Putamen (tissue), 1 donor: ENCODE data around the gene MIPOL1.
"Not testable (repeated sequence)": the region's sequence is repeated elsewhere in the genome, so short reads cannot be mapped to it uniquely, and the experiment has no call there.

Source experiments
- DNase-seq: peaks from one replicate; pipeline ENCODE4 v3.0.0-alpha.2; 2016; ENCODE audit warnings: low spot score

MIPOL1 gene

DNA sequence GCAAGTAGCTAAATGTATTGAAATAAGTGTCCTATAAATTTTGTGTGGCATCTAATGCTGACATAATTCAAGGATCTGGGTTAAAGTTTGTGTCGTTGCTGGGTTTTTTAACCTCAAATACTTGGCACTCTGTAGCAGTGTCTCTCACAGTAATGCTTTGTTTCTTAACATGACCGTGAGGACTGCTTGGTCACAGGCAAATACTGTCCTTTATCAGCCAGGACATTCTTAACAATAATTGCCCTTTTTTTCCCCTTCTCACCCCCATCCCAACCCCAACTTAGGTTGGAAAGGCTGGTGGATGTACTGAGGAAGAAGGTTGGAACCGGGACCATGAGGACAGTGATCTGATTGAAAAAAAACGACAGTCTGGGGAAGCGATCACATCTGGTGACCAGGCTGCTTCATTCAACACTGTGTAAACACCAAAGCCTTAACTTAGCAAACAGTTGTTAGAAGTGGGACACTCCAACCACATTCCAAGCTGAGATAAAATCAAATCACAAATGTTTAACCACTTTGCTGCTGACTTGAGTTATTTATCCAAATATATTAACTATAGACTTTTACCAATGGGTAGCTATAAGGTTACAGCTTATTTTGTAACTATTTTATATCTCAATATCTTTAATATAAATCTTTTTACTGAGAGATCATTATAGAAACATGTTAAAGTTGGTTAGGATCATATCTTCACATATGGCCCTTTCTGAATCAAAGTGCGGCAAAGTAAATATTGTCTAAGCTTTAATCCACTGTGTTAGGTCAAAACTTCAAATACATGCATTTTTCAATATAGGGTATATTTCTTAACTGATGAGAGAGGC, 349.1 kb downstream of the MIPOL1 start:
- DNase-seq: no peak

DNA sequence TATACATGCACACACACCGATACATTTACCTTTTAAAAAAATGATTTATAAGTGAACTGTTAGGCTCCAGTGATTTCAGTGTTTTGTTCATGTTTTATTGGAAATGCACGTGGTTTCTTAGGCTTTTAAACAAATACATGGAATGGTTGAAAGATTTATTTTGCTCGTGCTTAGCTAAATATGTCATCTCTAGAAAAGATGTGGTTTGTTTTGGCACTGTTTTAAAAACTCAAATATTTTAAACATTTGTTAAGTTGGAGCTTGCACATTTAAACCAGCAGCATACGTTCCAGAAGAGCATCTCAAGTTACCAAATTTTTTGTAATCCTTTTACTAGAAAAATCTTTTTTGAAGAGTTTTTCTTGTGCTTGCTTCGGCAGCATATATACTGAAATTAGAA, 352.8 kb downstream of the MIPOL1 start:
- no peak for DNase-seq

DNA sequence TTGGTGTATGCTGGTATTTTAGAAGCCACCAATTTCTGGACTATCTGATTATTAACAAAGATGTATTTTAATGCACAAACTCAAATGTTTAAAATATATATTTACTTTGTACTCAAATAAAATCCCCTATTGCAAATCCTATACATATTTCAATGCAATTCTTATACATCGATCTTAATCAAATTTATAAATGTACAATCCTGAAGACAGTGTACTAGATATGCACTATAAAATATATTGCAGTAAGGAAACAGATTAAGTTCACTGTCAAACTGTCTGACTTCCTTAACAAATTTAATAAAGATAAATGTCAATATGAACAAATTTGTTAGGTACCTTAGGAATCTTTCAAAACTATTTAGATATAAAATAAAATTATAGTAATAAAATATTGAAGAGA, 353.4 kb downstream of the MIPOL1 start:
- DNase-seq: no peak

DNA sequence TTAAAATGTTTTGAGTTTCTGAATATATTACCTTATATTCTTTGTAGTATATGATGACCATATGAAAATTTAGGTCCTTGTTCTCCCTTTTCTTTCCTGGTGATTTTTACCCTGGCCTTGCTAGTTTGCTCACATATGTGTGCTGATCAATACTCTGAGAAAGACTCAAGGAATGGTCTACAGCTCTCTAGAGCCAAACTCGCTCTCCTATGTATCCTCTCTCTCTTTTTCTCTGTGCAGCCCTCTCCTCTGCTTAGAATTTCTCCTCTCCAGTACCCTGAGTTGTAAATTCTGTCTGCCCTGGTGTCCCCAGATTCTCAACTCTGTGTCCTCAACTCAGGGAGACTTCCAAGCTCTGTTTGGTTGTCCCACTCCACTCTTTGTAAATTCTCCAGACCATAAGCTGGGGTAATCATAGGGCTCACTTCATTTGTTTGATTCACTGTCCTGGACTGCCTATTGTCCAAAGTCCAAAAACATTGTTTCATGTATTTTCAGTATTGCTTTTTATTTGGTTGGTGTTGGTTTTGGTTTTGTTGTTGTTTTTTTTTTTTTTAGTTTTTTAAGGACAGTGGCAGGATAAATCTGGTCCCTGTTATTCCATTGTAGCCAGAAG, 356.3 kb downstream of the MIPOL1 start:
- no peak for DNase-seq

DNA sequence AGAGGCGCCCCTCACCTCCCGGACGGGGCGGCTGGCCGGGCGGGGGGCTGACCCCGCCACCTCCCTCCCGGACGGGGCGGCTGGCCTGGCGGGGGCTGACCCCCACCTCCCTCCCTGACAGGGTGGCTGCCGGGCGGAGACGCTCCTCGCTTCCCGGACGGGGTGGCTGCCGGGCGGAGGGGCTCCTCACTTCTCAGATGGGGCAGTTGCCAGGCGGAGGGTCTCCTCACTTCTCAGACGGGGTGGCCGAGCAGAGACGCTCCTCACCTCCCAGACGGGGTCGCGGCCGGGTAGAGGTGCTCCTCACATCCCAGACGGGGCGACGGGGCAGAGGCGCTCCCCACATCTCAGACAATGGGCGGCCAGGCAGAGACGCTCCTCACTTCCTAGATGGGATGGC, 357.9 kb downstream of the MIPOL1 start:
- not testable (repeated sequence) for DNase-seq

DNA sequence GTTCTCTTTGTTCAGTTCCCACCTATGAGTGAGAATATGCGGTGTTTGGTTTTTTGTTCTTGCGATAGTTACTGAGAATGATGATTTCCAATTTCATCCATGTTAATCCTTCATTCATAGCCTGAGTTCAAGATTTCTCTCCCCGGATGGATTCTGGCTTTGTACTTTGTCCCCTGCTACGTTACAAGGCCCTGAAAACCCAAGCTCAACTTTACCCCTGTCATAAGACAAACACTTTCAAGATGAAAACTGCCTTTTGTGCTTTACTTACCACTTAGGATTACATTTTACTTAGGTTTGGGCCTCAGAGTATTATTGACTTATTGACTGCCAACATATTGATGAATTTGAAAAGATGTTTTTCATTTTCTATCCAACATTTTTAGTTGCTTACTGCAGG, 361.0 kb downstream of the MIPOL1 start:
- no peak for DNase-seq

DNA sequence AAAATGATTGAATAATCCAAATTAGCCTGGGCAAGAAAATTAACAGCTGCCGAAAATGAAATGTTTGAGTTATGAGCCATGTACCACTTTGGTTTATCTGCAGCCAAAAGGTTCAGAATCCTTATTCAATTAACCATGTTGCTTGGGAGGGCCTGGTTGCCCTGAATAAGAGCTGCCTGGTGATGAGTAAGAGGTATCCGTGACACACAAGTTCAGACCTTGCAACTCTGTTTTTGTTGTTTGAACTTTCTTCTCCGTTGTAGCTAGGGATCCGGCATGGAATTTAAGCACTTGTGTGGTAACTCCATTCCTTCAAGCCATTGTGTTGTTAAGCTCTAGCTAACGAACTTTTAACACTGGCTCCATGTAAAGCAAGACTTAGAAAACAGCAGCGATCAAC, 361.6 kb downstream of the MIPOL1 start:
- DNase-seq: no peak

DNA sequence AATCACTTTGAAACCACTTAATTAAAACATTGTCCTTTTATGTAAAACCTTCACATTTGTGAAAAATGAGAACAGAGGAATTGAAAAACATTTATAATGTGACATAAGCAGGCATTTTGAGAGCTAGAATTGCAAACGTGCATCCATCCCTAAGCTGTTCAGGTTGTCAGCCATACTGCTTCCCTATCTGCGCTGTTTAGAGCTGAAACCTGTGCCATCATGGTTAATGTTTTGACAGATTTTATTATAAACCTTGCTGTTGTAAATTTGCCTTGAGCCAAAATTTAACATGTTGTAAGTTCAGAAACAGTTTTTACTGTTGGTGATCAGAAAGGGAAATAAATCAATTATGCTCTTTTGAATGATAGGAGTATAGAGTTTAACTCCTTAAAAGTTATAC, 365.5 kb downstream of the MIPOL1 start:
- no peak for DNase-seq

DNA sequence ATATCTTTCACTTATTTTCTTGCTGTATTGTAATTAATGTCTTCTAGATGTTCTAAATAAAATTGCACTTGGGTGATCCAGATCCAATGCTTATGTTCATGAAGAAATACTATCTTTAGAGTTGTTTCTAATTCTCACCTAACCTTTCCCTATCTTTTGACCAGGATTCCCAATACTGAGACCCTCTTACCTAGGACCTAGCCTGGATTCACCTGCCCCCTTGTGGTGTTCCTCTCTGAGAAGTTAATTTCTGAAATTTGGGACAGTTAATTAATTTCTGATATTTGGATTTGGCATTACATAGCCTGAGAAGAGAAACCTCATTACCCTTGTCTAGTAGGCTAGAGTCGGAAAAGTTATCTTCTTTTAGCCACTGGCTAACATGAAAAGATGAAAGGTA, 367.8 kb downstream of the MIPOL1 start:
- no peak for DNase-seq

DNA sequence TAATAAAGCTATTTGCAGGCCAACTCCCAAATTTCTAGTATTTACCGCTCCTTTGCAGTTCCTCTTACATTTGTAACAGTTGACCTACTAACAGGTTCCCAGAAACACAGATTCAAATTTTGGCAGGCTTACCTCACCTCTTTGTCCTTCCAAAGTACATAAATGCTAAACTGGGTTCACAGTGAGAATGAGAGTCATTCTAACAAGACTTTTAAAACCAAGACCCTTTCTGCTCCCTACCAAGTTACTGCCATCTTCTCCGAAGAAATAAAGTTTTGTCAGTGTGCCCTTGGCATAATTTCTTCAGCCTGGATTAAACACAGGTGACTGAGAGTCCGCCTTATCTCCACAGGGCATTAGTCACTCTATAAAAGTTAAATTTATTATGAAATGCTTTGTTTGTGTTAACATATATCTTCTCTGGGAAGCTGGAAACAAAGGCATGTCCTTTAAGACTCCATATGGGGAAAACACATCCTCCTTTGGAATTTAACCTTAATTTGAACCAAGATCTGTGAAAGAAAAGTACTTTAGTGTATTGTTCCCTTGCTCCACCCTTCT, 369.2 kb downstream of the MIPOL1 start:
- no peak for DNase-seq

DNA sequence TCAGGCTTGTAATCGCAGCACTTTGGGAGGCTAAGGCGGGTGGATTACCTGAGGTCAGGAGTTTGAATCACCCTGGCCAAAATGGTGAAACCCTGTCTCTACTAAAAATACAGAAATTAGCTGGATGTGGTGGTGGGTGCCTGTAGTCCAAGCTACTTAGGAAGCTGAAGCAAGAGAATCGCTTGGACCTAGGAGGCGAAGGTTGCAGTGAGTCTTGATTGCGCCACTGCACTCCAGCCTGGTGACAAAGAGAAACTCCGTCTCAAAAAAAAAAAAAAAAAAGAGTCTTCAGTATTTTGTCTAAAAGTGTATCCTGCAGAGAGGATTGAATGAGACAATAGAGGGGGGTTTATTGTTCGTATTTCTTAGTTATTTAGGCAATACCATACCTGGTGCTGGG, 372.0 kb downstream of the MIPOL1 start:
- no peak for DNase-seq

DNA sequence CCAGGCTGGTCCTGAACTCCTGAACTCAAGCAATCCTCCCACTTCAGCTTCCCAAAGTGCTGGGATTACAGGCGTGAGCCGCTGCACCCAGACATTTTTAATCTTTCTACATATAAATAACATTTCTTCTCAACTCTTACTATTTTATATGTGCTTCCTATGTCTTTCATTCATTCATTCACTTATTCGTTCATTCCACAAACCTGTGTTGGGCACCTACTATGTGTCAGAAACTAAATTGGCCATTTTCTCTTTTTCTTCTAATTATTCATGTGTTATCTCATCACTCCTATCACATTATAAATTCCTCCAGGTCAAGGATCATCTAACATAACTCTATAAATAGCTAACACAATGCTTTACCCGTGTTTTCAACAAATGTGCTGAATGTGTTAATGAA, 373.7 kb downstream of the MIPOL1 start:
- no peak for DNase-seq

DNA sequence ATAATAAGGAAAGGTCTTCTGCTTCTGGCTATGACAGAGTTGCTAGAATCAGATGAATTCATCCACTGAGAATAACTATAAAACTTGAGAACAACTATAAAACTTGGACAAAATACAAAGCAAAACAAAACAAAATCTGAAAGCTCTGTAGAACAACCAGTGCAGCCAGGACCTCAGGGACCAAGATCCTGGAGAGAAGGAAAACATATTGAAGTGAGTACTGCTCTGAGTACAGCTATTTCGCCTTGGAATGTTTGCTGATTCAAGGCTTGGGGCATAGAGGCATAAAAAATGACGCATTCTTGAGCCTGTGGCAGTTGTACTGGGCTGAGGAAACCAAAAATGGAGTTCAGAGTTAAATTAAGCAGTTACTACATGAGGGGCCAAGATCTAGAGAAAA, 375.6 kb downstream of the MIPOL1 start:
- DNase-seq: no peak

DNA sequence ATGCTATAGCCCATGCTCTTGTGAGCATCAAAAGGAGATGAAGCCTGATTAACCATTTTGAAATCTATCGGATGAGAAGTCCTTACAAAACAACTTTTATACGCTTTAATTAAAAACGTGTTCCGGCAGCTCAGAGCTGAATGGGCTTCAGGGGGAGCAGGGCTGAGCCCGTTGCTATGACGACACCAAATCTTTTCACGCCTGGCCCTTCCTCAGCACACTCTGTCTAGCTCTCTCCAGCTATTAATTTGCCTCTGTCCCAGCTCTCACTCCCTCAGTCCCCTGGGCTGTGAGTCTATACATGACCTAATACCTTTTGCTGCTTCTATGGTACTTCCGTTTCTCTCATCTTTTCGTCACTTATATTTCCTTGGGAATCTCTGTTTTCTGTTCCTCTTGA, 381.5 kb downstream of the MIPOL1 start:
- DNase-seq: no peak

DNA sequence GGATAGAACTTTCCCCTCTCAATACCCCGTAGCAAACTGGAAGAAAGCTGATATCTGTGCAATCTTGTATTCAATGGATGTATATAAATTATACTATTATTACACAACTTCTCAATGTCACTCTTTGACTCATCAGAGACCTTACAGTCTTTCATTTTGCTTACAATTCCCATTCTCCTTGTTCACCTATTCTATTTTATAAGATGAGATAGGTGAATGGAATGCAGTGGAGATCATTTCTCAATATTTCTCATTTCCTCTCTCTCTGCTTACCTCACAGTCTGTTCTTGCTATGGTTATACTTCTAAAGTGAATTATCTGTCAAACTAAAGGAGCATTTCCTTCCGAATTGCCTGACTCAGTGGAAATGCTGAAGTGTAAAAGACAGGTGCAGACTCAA, 382.4 kb downstream of the MIPOL1 start:
- DNase-seq: no peak

DNA sequence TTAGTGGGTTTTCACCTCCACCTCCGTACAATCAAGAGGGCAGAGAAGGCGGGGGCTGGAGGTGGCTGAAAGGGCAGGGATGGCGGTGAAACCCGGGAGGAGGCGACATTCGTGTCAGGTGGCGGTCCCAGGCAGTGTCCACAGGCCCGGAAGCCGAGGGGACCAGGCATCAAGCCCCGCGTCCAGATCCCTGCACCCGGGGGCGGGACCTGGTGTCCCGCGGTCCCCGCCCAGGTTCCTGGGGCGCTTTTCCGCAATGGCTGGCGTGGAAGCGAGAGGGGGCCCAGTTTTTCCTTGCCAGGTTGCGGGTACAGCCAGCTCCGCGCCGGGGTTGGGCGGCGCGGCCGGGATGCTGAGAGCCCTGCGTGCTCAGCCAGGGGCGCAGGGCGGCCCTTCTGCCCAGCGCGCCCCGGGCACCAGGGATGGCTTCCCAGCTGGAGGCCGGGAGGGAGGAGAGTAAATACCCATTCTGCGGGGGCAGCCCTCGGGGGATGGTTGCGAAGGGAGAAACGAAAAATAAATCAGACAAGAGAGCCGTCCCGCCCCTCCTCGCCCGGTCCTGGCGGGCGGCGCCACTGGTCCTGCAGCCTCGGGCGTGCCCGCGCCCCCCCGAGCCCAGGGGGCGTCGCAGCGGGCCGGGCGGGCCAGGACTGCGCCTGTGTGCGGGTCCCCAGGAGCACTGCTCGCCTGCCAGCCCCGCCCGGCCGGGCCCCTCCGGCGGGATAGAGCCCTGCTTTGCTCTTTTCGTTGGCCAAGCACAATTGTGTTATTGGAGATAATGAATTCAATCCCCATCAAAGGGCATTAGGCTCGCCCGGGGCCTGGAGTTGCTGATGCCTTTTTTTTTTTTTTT, 385.8 kb downstream of the MIPOL1 start:
- no peak for DNase-seq

DNA sequence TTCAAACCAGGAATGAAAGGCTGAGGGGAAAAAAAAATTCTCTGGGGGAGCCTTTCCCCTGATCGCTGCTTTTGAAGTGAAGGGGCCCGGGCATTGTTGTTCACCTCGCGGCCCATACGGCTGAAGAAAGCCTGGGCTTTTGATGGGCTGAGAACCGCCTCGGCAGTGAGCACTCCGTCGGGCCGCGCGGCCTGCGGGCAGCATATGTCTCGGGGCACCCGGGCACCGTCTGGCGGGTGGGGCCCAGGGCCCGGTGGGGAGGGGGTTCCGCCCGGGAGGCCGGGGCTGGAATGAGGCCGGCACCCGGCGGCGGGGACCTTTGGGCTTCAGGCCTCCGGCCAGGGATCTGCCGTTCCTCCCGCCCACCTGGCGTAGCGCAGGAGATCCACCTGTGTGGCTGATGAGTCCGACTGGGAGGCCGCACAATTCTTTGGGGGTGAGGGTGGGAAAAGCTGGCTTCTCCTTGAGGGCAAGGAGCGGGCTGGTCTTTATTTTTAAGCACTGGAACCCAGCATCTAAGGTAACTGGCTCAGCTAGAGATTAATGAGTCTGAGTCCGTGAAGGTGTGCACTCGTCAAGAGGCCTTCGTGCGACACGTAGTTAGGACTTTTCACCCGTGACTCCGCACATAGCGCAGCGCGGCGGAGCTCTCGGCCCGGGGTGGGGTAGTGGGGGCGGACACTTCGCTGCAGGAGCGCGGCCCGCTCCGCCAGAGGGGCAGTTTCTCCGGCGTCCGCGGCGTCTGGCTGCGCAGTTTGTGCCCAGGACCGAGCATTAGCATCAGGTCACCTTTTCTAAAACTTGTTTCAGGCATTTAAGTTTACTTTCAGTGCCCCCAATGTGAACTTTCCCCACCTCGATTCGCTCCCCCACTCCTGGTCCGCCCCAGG, 386.7 kb downstream of the MIPOL1 start:
- no peak for DNase-seq

DNA sequence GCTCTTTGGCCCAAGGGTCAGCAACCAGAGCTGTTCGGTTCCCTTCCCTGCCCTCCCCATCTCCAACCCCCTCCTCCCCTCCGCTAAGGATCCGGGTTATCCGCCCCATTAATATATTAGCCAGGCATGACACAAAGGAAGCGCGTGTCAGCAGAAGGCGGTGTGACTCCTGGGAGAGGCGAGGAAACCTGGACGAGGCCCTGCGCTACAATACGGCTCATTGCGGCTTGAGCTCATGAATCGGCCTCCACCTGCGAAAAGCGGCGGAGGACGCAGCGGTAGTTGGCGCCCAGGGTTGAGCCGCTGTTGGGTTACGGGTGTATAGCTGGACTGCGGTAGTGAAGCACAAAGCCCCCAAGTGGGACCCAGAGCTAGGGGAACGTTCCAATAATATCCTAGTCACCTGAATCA, 387.4 kb downstream of the MIPOL1 start:
- DNase-seq: no peak

DNA sequence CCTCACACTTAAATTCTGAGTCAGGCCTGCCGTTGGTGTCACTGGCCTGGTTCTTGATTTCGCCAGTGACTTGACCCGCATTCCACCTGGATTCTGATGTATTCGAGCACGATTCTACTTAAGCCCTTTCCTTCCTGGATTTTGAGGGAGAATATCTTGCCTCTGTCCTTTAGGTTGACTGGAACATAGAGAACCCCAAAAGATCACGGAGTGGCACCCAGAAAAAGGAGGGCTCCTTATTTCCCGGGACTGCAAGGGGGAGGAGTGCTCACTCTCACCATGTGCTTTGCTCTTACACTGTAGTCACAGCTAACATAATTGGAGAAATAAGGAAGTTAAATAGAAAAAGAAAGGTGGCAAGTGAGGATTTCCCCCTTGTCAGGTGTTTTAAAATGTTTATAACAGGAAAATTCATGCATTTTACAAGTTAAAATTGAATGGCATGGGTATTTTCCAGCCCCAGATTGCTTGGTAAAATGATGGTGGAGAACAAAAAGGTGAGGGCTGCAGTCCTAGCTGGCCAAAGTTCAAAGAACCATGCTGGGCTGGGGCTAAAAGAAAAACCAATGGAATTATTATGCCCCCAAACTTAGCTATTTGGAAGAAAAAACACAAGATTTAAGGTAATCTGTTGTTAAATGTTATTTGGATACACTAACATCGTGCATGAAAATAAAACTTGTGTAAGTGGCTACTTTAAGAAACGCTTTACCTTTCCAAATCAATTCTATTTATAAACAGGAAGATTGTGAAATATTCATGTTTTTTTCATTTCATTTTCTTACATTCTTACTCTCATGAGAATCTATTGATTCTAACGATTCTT, 388.4 kb downstream of the MIPOL1 start:
- DNase-seq: no peak

DNA sequence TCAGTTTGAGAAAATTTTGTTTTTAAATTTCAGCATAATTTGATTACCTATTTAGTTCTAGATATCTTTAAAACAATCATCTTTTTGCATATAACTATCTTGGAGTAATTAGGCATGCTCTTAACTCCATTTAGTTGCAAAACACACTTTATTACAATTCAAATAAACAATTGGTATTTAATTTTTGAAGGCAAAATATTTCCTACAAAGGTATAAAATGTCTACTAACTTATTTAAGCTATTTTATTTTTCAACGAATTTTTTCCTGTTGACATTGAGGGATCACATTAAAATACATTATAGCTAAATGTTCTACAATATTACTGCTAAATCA, 389.0 kb downstream of the MIPOL1 start:
- DNase-seq: no peak
